ENCODE measurements around the gene RIF1.

DNA sequence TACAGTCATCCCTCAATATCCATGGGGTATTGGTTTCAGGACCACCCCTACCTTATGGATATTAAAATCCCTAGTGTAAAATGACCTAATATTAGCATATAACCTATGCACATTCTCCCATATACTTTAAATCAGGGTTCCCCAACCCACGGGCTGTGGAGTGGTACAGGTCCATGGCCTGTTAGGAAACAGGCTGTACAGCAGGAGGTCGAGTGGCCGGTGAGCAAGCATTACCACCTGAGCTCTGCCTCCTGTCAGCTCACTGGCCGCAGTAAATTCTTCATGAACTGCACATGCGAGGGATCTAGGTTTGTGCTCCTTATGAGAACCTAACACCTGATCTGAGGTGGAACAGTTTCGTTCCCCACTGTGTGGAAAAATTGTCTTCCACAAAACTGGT, 73.8 kb downstream of the RIF1 start:
- TF ChIP-seq YY1 (IDR thresholded peaks at IDR 0.05) (no peak), JUND (IDR thresholded peaks at IDR 0.05) (no peak)
